Right lobe of liver (tissue), 6 donors: ENCODE results near the gene COPS6. TPM values are rescaled to one million over a fixed set of nuclear protein-coding genes. Genes with fewer than 3 reads are reported as not detected.

Experiments used
- ATAC-seq, 4 donors: fragments of 200-7000 bp; cut with Tn5 transposase; one replicate each; pipeline ENCODE4 v1.9.1; 2020; ENCODE audit warnings: mild to moderate bottlenecking in 4 of 4, moderate library complexity in 4 of 4
- DNase-seq, 3 donors: peaks; one replicate each; pipeline ENCODE4 v3.0.0-alpha.2; 2020
- H3K27ac ChIP-seq, 3 donors: fragments of 200-600 bp; one replicate each; pipeline ENCODE4 v1.8.0; 2022
- H3K27me3 ChIP-seq, 2 donors: fragments of 200-600 bp; one replicate each; pipeline ENCODE4 v1.8.0; 2022
- H3K36me3 ChIP-seq, 4 donors: fragments of 200-600 bp; sonication (generic) in 1 of 4; one replicate each; pipeline versions ENCODE4 v1.5.1 to v1.8.0; 2017 to 2022; ENCODE audit warnings: control low read depth in 1 of 4
- H3K4me1 ChIP-seq, 4 donors: fragments of 200-600 bp; sonication (generic) in 1 of 4; one replicate each; pipeline versions ENCODE4 v1.5.1 to v1.8.0; 2017 to 2022; ENCODE audit warnings: control low read depth in 1 of 4
- H3K4me3 ChIP-seq, 3 donors: fragments of 200-600 bp; one replicate each; pipeline ENCODE4 v1.8.0; 2022
- H3K9me3 ChIP-seq, 4 donors: fragments of 200-600 bp; sonication (generic) in 1 of 4; one replicate each; pipeline versions ENCODE4 v1.5.1 to v1.8.0; 2017 to 2022; ENCODE audit warnings: control low read depth in 1 of 4
- POLR2A ChIP-seq: fragments of 450-650 bp; IDR thresholded peaks from one replicate; pipeline ENCODE4 v1.6.1; 2017; ENCODE audit warnings: antibody characterized with exemption, mild to moderate bottlenecking
- WGBS: methylation state at CpG from one replicate; pipeline ENCODE4 v1.1.6; 2018; ENCODE audit warnings: low coverage, low lambda C conversion rate; ENCODE audit not compliant: insufficient coverage; ENCODE audit errors: missing lambda C conversion rate; 5-methylcytosine and 5-hydroxymethylcytosine counted together
- intact Hi-C, 2 donors: fragments of 100-400 bp; cut with DNase I; formaldehyde crosslinking; loops; one replicate each; pipeline versions ENCODE4 v1.11.2 to v1.14.1; 2022
- total RNA-seq, 6 experiments: library from RNA; depleted of rRNA in 2 of 6; stranded (reverse); fragments of >200 nt in 2 of 6; fragmentation: NEBNext Ultra II Directional in 3 of 6; extraction: Animal tissue kit (Norgen Biotek cat#: 25700) in 3 of 6; gene quantifications; one replicate each; pipeline versions ENCODE4 v1.1.0 to v1.2.4, GENCODE V29; 2016 to 2023
- TF ChIP-seq, protein P1 (sequence below), 4 donors: fragments of 200-600 bp in 3 of 4; fragments of 450-650 bp in 1 of 4; IDR thresholded peaks; one replicate each; pipeline versions ENCODE4 v1.5.1 to v1.8.0; 2016 to 2022; ENCODE audit warnings: antibody characterized with exemption in 4 of 4, mild to moderate bottlenecking in 2 of 4
- donor health status: DM: no; HTN: yes; CAD: no.
- donor health status: DM: no; HTN: no; CAD: no.
- donor health status: DM: no; HTN: no; CAD: no.
- donor health status: DM: no; HTN: yes; CAD: no.
- donor health status: DM: no; HTN: yes; CAD: no.

The COPS6 gene
- total RNA-seq, 6 experiments from 2014 or later = 28.3 to 49.7 (median 42.7) TPM

DNA sequence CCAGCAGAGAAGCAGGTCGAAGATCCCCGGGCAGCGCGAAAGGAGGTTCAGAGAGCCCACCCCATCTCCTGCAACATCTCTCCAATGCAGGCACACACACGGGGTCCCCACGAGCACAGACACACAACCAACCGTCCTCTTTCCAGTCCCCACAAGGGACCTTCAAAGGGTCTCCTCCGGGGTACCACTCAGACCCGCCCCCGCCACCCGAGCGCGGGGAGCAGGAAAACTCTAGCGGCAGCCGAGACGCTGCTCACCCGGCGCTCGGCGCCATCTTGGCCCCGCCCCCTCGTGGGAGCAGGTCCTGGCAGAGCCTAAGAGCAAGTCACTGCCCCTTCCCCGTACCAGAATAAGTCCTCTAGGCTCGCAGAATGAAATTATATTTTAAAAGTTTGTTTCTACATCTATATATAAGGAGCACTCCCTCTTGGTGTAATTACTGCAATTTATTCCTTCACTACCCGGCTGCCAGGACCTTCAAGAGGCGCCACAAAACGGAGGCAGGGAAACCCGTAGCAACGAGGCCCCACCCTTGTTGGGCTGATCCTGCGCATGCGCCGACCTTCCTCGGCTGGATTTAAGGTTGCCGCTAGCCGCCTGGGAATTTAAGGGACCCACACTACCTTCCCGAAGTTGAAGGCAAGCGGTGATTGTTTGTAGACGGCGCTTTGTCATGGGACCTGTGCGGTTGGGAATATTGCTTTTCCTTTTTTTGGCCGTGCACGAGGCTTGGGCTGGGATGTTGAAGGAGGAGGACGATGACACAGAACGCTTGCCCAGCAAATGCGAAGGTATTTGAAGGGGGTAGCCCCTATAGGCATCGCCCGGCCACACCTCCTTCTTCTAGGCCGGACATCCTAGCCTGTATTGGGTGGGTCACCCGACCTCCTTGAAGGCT, 30.6 kb downstream of the COPS6 start, which contains the start of the genes CNPY4 and TAF6:
TSS of gene CNPY4 (plus strand) at position 563 of the 898 bp plus-strand sequence. CDS start at position 674, 111 bp downstream.
TSS of gene TAF6 (minus strand) at position 287 of the 898 bp plus-strand sequence. CDS start 5,149 bp downstream, outside the sequence.
- Histone ChIP-seq H3K27me3 (no peaks in the 10 kb centered on the region), H3K36me3 (no peaks in the 10 kb centered on the region), H3K4me3 (peak within 1 kb of the TSS; percentile 86 to 95 (median 93)), H3K9me3 (no peaks in the 10 kb centered on the region), H3K4me1 (peaks cover 0 to 14% (median 2%) of the 10 kb centered on the region in 4 donors), H3K27ac (peak within 1 kb of the TSS; percentile 93 to 95 (median 94))
- DNase-seq (peak; percentile 96 to 97 (median 97)), ATAC-seq (peak; percentile 93 to 96 (median 94))
- WGBS = under 1% methylated on average over 28 of the region's 49 CpGs
- intact Hi-C loops = no loop called here
- TF ChIP-seq, protein P1, sequence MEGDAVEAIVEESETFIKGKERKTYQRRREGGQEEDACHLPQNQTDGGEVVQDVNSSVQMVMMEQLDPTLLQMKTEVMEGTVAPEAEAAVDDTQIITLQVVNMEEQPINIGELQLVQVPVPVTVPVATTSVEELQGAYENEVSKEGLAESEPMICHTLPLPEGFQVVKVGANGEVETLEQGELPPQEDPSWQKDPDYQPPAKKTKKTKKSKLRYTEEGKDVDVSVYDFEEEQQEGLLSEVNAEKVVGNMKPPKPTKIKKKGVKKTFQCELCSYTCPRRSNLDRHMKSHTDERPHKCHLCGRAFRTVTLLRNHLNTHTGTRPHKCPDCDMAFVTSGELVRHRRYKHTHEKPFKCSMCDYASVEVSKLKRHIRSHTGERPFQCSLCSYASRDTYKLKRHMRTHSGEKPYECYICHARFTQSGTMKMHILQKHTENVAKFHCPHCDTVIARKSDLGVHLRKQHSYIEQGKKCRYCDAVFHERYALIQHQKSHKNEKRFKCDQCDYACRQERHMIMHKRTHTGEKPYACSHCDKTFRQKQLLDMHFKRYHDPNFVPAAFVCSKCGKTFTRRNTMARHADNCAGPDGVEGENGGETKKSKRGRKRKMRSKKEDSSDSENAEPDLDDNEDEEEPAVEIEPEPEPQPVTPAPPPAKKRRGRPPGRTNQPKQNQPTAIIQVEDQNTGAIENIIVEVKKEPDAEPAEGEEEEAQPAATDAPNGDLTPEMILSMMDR (IDR thresholded peaks at IDR 0.05) = no peak
- TF ChIP-seq POLR2A = peak; percentile 47

DNA sequence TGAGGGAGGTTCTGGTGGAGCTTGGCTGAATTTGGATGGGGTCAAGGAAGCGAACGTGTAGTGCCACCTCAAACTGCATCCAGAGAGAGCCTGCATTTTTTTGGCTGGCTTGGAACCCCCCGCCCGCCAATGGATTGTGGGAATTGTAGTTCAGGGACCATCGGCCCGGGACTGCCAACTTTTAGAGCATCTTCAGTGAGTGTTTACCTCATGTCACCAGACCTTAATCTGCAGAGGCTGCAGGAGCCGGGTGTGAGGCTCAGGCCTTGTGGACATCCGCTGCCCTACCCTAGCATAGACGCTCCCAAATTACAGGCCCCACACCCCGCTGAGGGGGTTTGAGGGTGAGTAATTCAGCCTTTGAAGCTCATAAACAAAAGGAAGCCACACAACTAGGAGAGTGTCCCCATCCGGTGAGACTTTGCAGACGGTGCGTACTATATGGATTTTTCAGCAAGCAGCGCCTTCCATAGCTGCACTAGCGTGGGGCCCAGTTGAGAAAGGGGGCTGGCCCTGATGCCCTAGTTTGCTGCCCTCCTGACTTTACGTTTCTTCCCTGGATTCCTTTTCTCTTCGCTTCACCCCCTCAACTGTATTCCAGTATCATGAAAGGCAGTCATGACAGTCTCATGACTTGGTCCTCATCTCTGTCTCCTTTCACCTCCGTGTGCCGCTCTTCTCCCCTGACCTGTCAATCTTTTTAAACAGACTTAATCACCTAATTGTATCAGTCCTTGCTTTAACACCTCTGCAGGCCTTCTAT, 31.4 kb downstream of the COPS6 start:
- H3K27ac ChIP-seq = peak overlapping the region; percentile 93 to 95 (median 94)
- no peak for TF ChIP-seq POLR2A
- TF ChIP-seq, protein P1 (IDR thresholded peaks at IDR 0.05) = no peak
- no peaks in the 10 kb centered on the region for H3K9me3 ChIP-seq
- ATAC-seq (peak; percentile 62 to 69 (median 68)), DNase-seq (peak in 2 of 3 donors; percentile 67 to 74)
- H3K27me3 ChIP-seq = no peaks in the 10 kb centered on the region
- H3K36me3 ChIP-seq = no peaks in the 10 kb centered on the region
- 20% methylated on average over 12 of the region's 19 CpGs for WGBS
- peaks cover 0 to 18% (median 2%) of the 10 kb centered on the region in 4 donors for H3K4me1 ChIP-seq
- peak overlapping the region; percentile 86 to 95 (median 93) for H3K4me3 ChIP-seq
- intact Hi-C loops = no loop called here

DNA sequence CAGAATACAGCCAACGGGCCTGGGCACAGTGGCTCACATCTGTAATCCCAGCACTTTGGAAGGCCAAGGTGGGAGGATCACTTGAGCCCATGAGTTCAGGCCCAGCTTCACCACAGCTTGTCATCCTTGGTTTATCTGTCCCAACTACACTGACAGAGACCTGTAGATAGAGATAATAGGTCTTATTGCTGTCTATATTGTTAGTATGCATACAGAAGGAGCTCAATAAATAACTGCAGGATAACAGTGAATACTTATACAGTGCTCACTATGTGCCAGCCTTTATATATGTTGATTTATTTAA, 31.9 kb downstream of the COPS6 start:
- no peaks in the 10 kb centered on the region for H3K27me3 ChIP-seq
- H3K4me1 ChIP-seq = peaks cover 0 to 22% (median 2%) of the 10 kb centered on the region in 4 donors
- ATAC-seq = no peak
- no peaks in the 10 kb centered on the region for H3K9me3 ChIP-seq
- no peak overlapping the region for H3K27ac ChIP-seq
- intact Hi-C loops = no loop called here
- peak overlapping the region in 1 of 3 donors; percentile 86 for H3K4me3 ChIP-seq
- TF ChIP-seq POLR2A = no peak
- TF ChIP-seq, protein P1 (IDR thresholded peaks at IDR 0.05) = no peak
- no peaks in the 10 kb centered on the region for H3K36me3 ChIP-seq
- no peak for DNase-seq
- WGBS = 25% methylated on average over 1 of the region's 1 CpG

DNA sequence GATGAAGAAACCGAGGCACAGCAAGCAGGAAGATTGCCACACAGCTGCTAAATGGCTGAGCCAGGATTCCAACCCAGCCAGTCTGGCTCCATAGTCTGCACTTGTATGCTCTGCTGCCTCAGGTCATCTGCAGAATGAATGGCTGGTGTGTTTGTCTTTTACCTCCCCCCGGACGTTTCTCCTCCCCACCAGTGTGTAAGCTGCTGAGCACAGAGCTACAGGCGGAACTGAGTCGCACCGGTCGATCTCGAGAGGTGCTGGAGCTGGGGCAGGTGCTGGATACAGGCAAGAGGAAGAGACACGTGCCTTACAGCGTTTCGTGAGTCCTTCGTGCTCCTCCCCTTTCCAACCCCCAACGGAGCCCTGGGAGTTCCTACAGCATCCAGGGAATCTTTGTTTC, 33.3 kb downstream of the COPS6 start:
- TF ChIP-seq, protein P1 (IDR thresholded peaks at IDR 0.05) = no peak
- WGBS = 65% methylated on average over 9 of the region's 13 CpGs
- intact Hi-C loops = no loop called here
- peaks cover 0 to 29% (median 2%) of the 10 kb centered on the region in 4 donors for H3K4me1 ChIP-seq
- ATAC-seq = no peak
- no peaks in the 10 kb centered on the region for H3K27me3 ChIP-seq
- no peak overlapping the region for H3K4me3 ChIP-seq
- H3K9me3 ChIP-seq = no peaks in the 10 kb centered on the region
- no peak overlapping the region for H3K27ac ChIP-seq
- no peak for DNase-seq
- H3K36me3 ChIP-seq = no peaks in the 10 kb centered on the region
